DND-41 (cell line): ENCODE measurements around the gene CRYBB3.

ENCODE experiments used
- CTCF ChIP-seq: IDR thresholded peaks from 2 replicates; pipeline ENCODE4 v1.5.1; 2012; ENCODE audit warnings: borderline replicate concordance, low read length, moderate library complexity, mild to moderate bottlenecking; ENCODE audit not compliant: poor library complexity, severe bottlenecking; ENCODE audit errors: extremely low read depth
- EZH2 ChIP-seq: IDR thresholded peaks from 3 replicates; pipeline ENCODE4 v1.6.1; 2012; ENCODE audit warnings: borderline replicate concordance, low read depth, mild to moderate bottlenecking, moderate library complexity, low read length, inconsistent platforms; ENCODE audit not compliant: severe bottlenecking

GRCh38 chr22:25197340-25197739 lies 2.3 kb upstream of the CRYBB3 start:
- no peak for TF ChIP-seq EZH2
- TF ChIP-seq CTCF: no peak
